NCI-H2107 treated with DMSO at 0.1 percent for 48 hours (cell line): Measurements from ENCODE around the gene BSN.
"Not testable (repeated sequence)": the region's sequence is repeated elsewhere in the genome, so short reads cannot be mapped to it uniquely, and the experiment has no call there.

Source experiments
- DNase-seq: peaks from one replicate; lab custom pipeline; 2025; ENCODE audit not compliant: unreplicated experiment; lab: John Stamatoyannopoulos, UW

Gene BSN

DNA sequence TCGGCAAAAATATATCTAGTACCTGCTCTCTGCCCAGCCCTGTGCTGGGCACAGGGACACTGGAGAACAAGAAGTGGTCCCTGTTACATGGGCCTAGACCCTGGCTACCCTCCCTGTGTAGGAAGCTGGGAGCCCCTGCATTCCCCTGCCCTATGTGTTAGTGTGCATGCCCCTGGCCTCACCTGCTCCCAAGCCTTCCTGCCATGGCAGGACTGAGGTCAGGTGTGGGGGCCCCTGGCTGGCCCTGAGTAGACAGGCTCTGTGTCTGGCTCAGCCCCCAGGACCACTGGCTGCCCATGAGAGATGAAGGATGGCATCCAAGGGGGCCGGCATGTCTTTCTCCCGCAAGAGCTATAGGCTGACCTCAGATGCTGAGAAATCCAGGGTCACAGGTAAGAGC is 136.6 kb downstream of the BSN start:
- DNase-seq: not testable (repeated sequence)

GRCh38 chr3:49691481-49691880 is 137.2 kb downstream of the BSN start:
- not testable (repeated sequence) for DNase-seq

DNA sequence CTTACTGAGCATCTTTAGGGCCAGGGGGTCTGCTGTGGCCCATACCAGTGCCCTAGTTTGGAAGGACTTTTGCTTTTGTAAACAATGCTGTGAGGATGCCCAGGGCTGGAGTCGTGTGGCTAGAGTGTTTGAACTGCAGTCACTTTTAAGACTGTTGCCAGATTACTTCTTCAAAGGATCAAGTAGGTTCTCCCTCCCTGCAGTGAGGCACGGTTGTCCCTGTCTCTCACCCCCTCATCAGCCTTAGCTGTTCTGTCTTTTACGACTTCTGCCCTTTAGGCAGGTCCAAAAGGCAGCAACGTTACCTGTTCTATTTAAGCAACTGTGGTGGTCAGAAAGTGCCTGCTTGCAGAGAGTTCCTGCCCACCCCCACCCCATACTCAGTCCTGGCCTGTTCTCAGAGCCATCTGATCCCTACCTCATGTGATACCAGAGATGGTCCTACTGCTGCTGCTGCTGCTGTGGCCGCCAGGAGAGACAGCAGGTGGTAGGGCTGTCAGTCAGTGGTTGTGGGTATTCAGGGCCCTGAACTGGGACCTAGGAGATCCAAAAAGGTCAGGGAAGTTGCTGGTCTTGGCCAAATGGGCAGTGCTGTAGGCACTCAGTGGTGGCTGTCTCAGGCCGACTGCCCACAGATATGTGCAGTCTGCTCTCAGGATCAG is 140.3 kb downstream of the BSN start:
- not testable (repeated sequence) for DNase-seq

GRCh38 chr3:49695350-49696015 is 141.2 kb downstream of the BSN start:
- DNase-seq: not testable (repeated sequence)

DNA sequence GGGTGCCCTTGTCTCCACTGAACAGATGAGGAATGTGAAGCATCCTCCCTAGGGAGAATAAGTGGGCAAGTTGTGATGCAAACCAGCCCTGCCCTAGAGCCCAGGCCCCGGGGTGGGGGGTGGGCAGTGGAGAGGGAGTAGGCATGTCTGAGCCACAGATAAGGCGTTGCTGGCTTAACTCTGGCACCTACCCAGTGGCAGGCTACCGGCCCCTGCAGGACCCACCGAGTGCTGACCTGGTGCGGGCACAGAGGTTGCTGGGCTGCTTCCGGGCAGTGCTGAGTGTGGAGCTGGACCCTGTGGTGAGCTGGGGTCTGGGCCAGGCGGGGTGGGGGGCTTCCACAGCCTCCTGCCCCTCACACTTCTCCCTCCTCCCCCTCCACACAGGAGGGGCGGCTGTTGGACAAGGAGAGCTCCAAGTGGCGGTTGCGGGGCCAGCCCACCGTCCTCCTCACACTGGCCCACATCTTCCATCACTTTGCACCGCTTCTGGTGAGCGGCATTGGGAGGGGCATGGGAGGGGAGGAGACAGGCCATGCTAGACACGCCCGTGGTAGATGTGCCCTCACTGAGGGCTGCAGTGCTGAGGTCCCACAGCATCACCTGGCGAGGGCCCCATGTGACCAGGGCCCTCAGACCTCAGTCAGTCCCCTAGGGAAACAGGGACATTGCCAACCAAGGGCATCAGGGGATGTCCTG is 145.2 kb downstream of the BSN start:
- no peak for DNase-seq

- no peak for DNase-seq
Observed at GRCh38 chr3:49700014-49700413, 145.7 kb downstream of the BSN start.

GRCh38 chr3:49700453-49701128 is 146.3 kb downstream of the BSN start:
- no peak for DNase-seq

- DNase-seq: no peak
Observed at GRCh38 chr3:49701388-49702077, 147.3 kb downstream of the BSN start.

DNA sequence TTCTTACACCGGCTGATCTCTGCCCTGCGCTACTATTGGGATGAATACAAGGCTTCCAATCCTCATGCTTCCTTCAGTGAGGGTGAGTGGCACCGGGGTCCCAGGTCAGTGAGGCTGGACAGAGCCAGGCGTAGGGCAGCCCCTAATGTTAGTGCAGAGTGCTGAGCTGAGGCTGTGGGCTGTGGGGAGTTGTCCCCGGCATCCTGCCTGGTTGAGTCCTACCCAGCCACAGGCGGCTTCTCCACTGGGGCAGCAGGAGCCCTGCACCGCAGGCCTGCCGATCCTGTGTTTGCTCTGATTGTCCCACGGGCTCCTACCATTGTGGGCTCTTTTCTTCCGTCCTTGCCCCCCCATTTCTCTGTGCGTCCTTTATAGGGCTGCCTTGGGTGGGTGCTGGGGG is 148.4 kb downstream of the BSN start:
- DNase-seq: no peak

DNA sequence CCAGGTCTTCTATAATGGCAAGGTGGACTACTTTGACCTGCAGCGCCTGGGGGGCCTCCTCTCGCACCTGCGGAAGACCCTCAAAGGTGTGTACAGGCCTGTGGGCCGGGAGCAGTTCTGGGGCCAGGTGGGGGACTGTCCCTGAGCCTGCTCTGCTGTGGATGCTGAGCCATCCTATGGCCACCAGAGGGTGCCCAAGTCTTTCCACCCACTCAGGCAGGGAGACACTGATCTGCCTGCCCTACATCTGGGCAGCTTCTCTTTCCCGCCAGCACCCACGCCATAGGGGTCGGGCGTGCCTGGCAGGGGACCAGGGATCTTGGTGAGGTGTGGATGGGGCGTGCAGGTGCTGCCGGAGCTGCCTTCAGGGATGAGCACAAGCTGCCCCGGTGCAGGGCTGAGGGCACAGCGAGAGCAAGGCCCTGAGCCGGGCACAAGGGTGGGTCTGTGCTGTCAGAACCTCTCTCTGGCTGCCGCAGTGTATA is 149.2 kb downstream of the BSN start:
- peak; percentile 11 for DNase-seq

DNA sequence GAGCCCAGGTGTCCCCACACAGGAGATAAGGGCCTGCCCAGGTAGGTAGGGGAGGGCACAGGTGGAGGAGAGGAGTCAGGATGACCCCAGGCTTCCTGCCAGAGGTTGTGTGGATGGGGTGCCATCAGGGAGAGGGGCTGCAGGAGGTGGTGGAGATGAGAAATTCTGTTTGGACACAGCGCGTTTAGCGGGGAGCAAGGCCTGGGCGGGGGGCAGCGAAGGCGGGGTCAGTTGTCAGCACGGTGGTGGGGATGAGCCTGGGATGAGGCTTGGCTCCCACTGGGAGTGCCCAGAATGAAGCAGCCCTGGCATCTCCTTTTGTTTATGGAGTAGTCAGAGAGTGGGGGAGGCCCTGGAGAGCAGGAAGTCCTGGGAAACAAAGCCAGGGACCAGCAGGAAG is 149.7 kb downstream of the BSN start:
- DNase-seq: no peak

- no peak for DNase-seq
Observed at GRCh38 chr3:49704629-49705028, 150.4 kb downstream of the BSN start.

GRCh38 chr3:49705390-49705960 is 151.2 kb downstream of the BSN start:
- no peak for DNase-seq

DNA sequence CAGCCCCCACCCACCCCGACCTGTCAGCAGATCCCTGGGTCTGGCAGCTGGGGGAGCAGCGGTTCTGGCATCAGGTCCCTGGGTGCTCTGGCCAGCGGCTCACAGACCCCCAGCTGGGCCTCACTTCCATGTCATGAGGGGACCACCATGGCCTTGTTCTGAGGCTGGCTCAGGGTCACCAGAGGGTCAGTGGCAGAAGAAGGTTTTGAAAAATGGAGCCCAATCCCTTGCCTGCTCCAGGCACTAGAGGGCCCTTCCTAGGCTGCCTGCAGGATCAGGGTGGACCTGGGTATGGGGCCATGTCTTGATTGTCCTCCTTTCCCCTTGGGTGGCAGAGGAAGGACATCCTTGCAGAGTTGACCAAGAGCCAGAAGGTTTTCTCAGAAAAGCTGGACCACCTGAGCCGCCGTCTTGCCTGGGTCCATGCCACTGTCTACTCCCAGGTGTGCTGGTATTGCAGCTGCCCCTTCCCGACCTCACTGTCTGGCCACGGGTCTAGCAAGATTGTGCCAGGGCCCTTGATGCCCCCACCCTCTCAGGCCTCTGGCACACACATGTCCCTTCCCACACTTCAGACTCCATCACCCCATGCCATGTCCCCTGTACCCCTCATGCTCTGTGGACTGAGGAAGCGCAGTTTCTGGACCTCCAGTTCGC is 152.3 kb downstream of the BSN start:
- DNase-seq: no peak

GRCh38 chr3:49707113-49707480 is 152.8 kb downstream of the BSN start:
- DNase-seq: no peak

- no peak for DNase-seq
Observed at GRCh38 chr3:49709852-49710251, 155.6 kb downstream of the BSN start.

DNA sequence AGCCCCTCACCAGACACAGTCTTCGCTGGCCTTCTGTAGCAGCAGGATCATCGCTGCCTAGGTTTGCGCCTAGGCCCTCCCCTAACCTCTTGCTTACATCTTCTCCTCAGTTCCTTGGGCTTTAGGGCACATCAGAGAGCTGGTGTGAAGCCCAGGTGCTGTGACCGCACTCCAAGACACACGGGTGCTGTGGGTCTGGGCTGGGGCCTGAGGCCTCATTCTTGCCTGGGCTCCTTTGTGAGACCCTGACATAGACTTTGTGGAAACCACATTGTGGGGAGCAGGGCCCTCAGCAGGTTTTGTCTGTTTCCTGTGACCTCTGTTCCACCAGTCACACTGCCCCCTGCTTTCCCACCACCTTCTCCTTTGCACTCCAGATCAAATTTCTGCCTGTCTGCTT is 157.2 kb downstream of the BSN start:
- DNase-seq: no peak

DNA sequence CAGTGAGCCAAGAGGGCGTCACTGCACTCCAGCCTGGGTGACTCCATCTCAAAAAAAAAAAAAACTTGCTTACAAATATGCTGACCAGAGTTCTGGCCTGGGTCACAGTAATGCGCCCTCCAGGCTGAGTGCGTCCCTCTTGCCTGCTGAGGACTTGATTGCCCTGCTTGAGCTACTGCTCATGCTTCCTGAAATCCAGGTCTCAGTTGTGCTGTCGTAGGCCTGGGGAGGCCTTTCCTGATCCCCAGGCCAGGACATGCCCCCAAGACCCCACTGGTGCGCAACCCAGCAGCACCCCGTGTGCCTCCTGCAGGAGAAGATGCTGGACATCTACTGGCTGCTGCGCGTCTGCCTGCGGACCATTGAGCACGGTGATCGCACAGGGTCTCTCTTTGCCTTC is 157.9 kb downstream of the BSN start:
- no peak for DNase-seq

- DNase-seq: no peak
Observed at GRCh38 chr3:49712631-49713317, 158.5 kb downstream of the BSN start.
